Stimulated activated CD4-positive, alpha-beta T cell treated with anti-CD3 and anti-CD28 coated beads, Interleukin-15, amount 100 ng/mL, for 48 hours (primary cell): ENCODE results near the gene SLIT3.

Experiments
- DNase-seq, 2 donors: peaks; one replicate each; pipeline ENCODE4 v3.0.0-alpha.2; 2020; ENCODE audit warnings: low read depth in 2 of 2

The SLIT3 gene

GRCh38 chr5:168865968-168866367 is 435.0 kb downstream of the SLIT3 start:
- DNase-seq = no peak

- no peak for DNase-seq
These were observed 437.9 kb downstream of the SLIT3 start for GRCh38 chr5:168863021-168863420.

GRCh38 chr5:168860503-168860902 is 440.4 kb downstream of the SLIT3 start:
- no peak for DNase-seq

GRCh38 chr5:168860081-168860480 is 440.9 kb downstream of the SLIT3 start:
- DNase-seq = no peak

GRCh38 chr5:168859471-168859870 is 441.5 kb downstream of the SLIT3 start:
- no peak for DNase-seq

- DNase-seq = no peak
These were observed 441.9 kb downstream of the SLIT3 start for GRCh38 chr5:168858994-168859393.

- no peak for DNase-seq
These were observed 442.6 kb downstream of the SLIT3 start for GRCh38 chr5:168858371-168858770.

- DNase-seq = no peak
These were observed 447.0 kb downstream of the SLIT3 start for GRCh38 chr5:168853972-168854371.

- DNase-seq = no peak
These were observed 448.6 kb downstream of the SLIT3 start for GRCh38 chr5:168852329-168852728.

- DNase-seq = no peak
These were observed 449.0 kb downstream of the SLIT3 start for GRCh38 chr5:168851902-168852321.

GRCh38 chr5:168850683-168851082 is 450.3 kb downstream of the SLIT3 start:
- no peak for DNase-seq

- DNase-seq = no peak
These were observed 452.4 kb downstream of the SLIT3 start for GRCh38 chr5:168848569-168848968.

GRCh38 chr5:168847511-168848073 is 453.3 kb downstream of the SLIT3 start:
- DNase-seq = no peak

- no peak for DNase-seq
These were observed 456.0 kb downstream of the SLIT3 start for GRCh38 chr5:168844922-168845296.

GRCh38 chr5:168844016-168844921 is 456.7 kb downstream of the SLIT3 start:
- DNase-seq = no peak

- no peak for DNase-seq
These were observed 457.5 kb downstream of the SLIT3 start for GRCh38 chr5:168843277-168844015.

- DNase-seq = no peak
These were observed 458.3 kb downstream of the SLIT3 start for GRCh38 chr5:168842571-168843205.

- no peak for DNase-seq
These were observed 463.1 kb downstream of the SLIT3 start for GRCh38 chr5:168837852-168838251.

GRCh38 chr5:168836603-168837231 is 464.2 kb downstream of the SLIT3 start:
- DNase-seq = peak in 1 of 2 donors; percentile 19

- DNase-seq = no peak
These were observed 467.0 kb downstream of the SLIT3 start for GRCh38 chr5:168833936-168834335.

- no peak for DNase-seq
These were observed 467.6 kb downstream of the SLIT3 start for GRCh38 chr5:168833383-168833782.

- DNase-seq = no peak
These were observed 468.6 kb downstream of the SLIT3 start for GRCh38 chr5:168832308-168832707.
